RWPE1 (cell line): ENCODE measurements around the gene HFE.
"Not testable (repeated sequence)": the region's sequence is repeated elsewhere in the genome, so short reads cannot be mapped to it uniquely, and the experiment has no call there.

ENCODE experiments used
- CTCF ChIA-PET: fragments of 350-600 bp; sonication (Branson Sonifier 250); formaldehyde crosslinking; extraction: SDS; loops from one replicate; lab custom pipeline; 2021; lab: Yijun Ruan, JAX
- POLR2A ChIA-PET: fragments of 400-600 bp; formaldehyde crosslinking; extraction: SDS; loops from one replicate; lab custom pipeline; 2020; ENCODE audit warnings: antibody characterized with exemption; ENCODE audit not compliant: low non-redundant PET; lab: Yijun Ruan, JAX
- DNase-seq: peaks from one replicate; pipeline ENCODE4 v3.0.0; 2012; ENCODE audit warnings: low spot score
- H3K27ac ChIP-seq: fragments of 450-650 bp; 2 replicates; pipeline ENCODE4 v1.5.1; 2017
- TF ChIP-seq, protein P1 (sequence below): fragments of 450-650 bp; conservative IDR thresholded peaks from 2 replicates; pipeline ENCODE4 v1.5.1; 2017; ENCODE audit warnings: low read depth, mild to moderate bottlenecking

HFE gene

GRCh38 chr6:26045928-26046368, 41.3 kb upstream of the HFE start:
- no peak for DNase-seq
- TF ChIP-seq, protein P1, sequence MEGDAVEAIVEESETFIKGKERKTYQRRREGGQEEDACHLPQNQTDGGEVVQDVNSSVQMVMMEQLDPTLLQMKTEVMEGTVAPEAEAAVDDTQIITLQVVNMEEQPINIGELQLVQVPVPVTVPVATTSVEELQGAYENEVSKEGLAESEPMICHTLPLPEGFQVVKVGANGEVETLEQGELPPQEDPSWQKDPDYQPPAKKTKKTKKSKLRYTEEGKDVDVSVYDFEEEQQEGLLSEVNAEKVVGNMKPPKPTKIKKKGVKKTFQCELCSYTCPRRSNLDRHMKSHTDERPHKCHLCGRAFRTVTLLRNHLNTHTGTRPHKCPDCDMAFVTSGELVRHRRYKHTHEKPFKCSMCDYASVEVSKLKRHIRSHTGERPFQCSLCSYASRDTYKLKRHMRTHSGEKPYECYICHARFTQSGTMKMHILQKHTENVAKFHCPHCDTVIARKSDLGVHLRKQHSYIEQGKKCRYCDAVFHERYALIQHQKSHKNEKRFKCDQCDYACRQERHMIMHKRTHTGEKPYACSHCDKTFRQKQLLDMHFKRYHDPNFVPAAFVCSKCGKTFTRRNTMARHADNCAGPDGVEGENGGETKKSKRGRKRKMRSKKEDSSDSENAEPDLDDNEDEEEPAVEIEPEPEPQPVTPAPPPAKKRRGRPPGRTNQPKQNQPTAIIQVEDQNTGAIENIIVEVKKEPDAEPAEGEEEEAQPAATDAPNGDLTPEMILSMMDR, result no peak
- CTCF ChIA-PET, result interaction anchor here (0.8 kb wide), 2 partner anchors 18 to 54 kb away, joined by 3 to 5 read pairs; no protein-coding TSS in a partner anchor
- peak overlapping the region; percentile 97 for H3K27ac ChIP-seq
- POLR2A ChIA-PET, result interaction anchor here (0.7 to 3.7 kb wide), 4 partner anchors 11 to 21 kb away, joined by 3 to 33 read pairs (median 4); a partner anchor contains a TSS

- CTCF ChIA-PET, result interaction anchor here (0.6 kb wide), 1 partner anchor 1340 kb away, joined by 3 read pairs; no protein-coding TSS in a partner anchor
Measured at GRCh38 chr6:26047329-26047728, 39.9 kb upstream of the HFE start.

GRCh38 chr6:26048590-26048989, 38.6 kb upstream of the HFE start:
- DNase-seq, result no peak
- ChIA-PET POLR2A (no interaction called here), CTCF (interaction anchor here (0.5 to 1.0 kb wide), 3 partner anchors 22 to 185 kb away, joined by 3 to 6 read pairs (median 3); no protein-coding TSS in a partner anchor)
- H3K27ac ChIP-seq, result no peak overlapping the region
- TF ChIP-seq, protein P1, result no peak

More at GRCh38 chr6:26047329-26047728, 39.9 kb upstream of the HFE start:
- POLR2A ChIA-PET, result interaction anchor here (0.7 kb wide), 1 partner anchor 22 kb away, joined by 7 read pairs; no protein-coding TSS in a partner anchor
- H3K27ac ChIP-seq, result peak overlapping the region; percentile 63
- DNase-seq, result not testable (repeated sequence)

DNA sequence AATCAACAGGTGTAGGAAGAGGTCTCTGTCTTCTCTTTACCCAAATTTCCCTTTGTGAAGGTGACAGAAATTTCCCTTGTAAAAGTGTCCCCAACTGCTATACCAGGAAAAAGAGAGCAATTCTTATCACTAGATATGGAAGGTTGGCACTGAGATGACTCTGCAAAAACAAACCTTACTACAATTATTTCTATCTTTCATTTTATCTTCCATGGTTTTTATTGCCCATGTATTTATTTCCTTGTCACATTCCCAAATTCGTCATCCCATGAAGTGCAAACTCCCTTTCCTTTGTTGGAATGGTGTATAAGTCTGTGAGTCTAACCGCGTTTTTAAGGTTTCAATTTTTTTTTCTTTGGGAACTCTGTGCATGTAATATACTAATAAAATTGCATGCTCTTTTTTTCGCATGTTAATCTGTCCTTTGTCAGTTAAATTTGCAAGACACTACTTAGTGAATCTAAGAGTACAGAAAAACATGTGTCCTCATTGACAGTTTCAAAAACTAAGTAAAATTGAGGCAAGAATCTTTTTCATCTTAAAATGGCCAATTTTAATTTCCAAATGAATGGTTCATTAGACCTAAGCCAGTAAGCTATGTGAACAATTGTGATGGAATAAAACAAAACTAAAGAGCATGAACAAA, 35.4 kb upstream of the HFE start:
- no peak overlapping the region for H3K27ac ChIP-seq
- no peak for DNase-seq
- CTCF ChIA-PET, result no interaction called here
- POLR2A ChIA-PET, result interaction anchor here (1.3 kb wide), 1 partner anchor 8 kb away, joined by 4 read pairs; a partner anchor contains a TSS
- TF ChIP-seq, protein P1, result no peak

DNA sequence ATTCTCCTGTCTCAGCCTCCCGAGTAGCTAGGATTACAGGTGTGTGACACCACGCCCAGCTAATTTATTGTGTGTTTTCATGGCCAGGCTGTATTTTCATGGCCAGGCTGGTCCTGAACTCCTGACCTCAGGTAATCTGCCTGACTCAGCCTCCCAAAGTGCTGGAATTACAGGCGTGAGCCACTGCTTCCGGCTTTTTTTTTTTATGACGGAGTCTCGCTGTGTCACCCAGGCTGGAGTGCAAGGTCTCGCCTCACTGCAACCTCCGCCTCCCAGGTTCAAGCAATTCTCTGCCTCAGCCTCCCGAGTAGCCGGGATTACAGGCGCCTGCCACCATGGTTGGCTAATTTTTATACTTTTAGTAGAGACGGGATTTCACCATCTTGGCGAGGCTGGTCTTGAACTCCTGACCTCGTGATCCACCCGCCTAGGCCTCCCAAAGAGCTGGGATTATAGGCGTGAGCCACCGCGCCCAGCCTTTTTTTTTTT, 34.4 kb upstream of the HFE start:
- H3K27ac ChIP-seq, result peak overlapping the region; percentile 43
- POLR2A ChIA-PET, result interaction anchor here (1.3 kb wide), 1 partner anchor 9 kb away, joined by 4 read pairs; a partner anchor contains a TSS

DNA sequence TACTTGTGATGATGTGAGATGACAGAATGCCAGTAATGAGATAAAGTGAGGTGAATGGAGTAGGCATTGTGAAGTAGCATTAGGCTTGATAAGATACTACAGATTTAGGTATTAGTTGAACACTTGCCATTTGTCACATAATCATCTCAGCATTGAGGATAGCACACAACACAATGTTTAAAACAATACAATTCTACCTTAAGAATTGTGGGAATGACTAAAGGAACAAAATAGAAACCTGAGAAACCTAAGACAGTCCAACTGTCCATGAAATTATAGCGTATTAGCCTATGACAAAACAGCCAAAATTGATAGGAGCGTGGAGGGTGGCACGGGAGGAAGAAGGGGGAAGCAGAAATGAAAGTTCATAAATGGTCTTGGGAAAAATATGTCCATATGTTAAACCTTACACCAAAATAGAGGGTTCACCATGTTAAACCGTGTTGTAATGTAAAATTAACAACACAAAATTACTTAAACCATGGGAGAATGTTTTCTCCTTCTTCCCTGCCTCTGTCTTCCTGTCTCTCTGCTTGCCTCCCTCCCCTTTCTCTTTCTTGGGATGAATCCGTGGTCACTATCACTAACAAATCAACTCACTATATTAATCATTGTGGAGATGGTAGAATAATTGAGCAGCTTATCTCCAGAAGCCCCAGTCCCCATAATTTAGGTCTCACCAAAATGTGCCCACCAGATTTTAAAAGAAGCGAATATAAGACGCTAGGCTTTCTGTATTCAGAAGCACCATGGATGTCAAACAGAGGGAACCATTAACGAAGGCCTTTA, 33.0 kb upstream of the HFE start:
- H3K27ac ChIP-seq, result peak overlapping the region; percentile 99
- no peak for DNase-seq
- CTCF ChIA-PET, result no interaction called here

More for the DNA sequence above, 34.4 kb upstream of the HFE start:
- not testable (repeated sequence) for DNase-seq
- CTCF ChIA-PET, result interaction anchor here (0.5 kb wide), 1 partner anchor 137 kb away, joined by 3 read pairs; no protein-coding TSS in a partner anchor

More for the DNA sequence above, 33.0 kb upstream of the HFE start:
- POLR2A ChIA-PET, result no interaction called here
- TF ChIP-seq, protein P1, result no peak
